GM21619 (cell line): ENCODE results near the gene WIPF3.
A peak's percentile ranks its signal among the peaks of the same experiment; 100 is the strongest.

Experiments used
- ATAC-seq: cut with Tn5 transposase; IDR thresholded peaks from one replicate; pipeline ENCODE4 v1.9.1; 2021; ENCODE audit not compliant: unreplicated experiment

WIPF3 gene

GRCh38 chr7:29898301-29898700 lies 92.0 kb downstream of the WIPF3 start:
- no peak for ATAC-seq

GRCh38 chr7:29900745-29901144 lies 94.4 kb downstream of the WIPF3 start:
- no peak for ATAC-seq

- ATAC-seq, result no peak
Observed at GRCh38 chr7:29906200-29907022, 100.1 kb downstream of the WIPF3 start.

GRCh38 chr7:29914180-29914579 lies 107.9 kb downstream of the WIPF3 start:
- no peak for ATAC-seq

GRCh38 chr7:29915481-29916215 lies 109.3 kb downstream of the WIPF3 start:
- no peak for ATAC-seq

GRCh38 chr7:29917641-29918040 lies 111.3 kb downstream of the WIPF3 start:
- no peak for ATAC-seq

- ATAC-seq, result no peak
Observed at GRCh38 chr7:29918850-29919249, 112.5 kb downstream of the WIPF3 start.

GRCh38 chr7:29919790-29920189 lies 113.5 kb downstream of the WIPF3 start:
- no peak for ATAC-seq

- no peak for ATAC-seq
Observed at GRCh38 chr7:29920491-29920890, 114.2 kb downstream of the WIPF3 start.

GRCh38 chr7:29921404-29922010 lies 115.2 kb downstream of the WIPF3 start:
- ATAC-seq, result peak; percentile 79

GRCh38 chr7:29922921-29923700 lies 116.8 kb downstream of the WIPF3 start:
- no peak for ATAC-seq

- ATAC-seq, result no peak
Observed at GRCh38 chr7:29924006-29924405, 117.7 kb downstream of the WIPF3 start.

GRCh38 chr7:29924684-29925083 lies 118.4 kb downstream of the WIPF3 start:
- no peak for ATAC-seq

- no peak for ATAC-seq
Observed at GRCh38 chr7:29926216-29926615, 119.9 kb downstream of the WIPF3 start.

- no peak for ATAC-seq
Observed at GRCh38 chr7:29926741-29927140, 120.4 kb downstream of the WIPF3 start.

GRCh38 chr7:29929018-29929807 lies 122.9 kb downstream of the WIPF3 start:
- no peak for ATAC-seq

- no peak for ATAC-seq
Observed at GRCh38 chr7:29935111-29935510, 128.8 kb downstream of the WIPF3 start.

- ATAC-seq, result no peak
Observed at GRCh38 chr7:29937132-29937531, 130.8 kb downstream of the WIPF3 start.

- ATAC-seq, result no peak
Observed at GRCh38 chr7:29940199-29940598, 133.9 kb downstream of the WIPF3 start.

- ATAC-seq, result no peak
Observed at GRCh38 chr7:29945259-29945809, 139.0 kb downstream of the WIPF3 start.
